PFSK-1 (cell line): ENCODE data around the gene MIPEP.

Experiments used
- POLR2AphosphoS5 ChIP-seq: IDR thresholded peaks from 2 replicates; pipeline ENCODE4 v1.6.1; 2012; ENCODE audit warnings: low read depth, mild to moderate bottlenecking, control low read depth, low read length, moderate library complexity
- REST ChIP-seq, 2 experiments: IDR thresholded peaks; 2 replicates each; pipeline versions ENCODE4 v1.6.1 to v1.8.0; 2011 to 2012; ENCODE audit warnings: low read depth in 2 of 2, low read length in 2 of 2, control low read depth in 1 of 2, inconsistent platforms in 1 of 2, mild to moderate bottlenecking in 1 of 2, moderate library complexity in 1 of 2; ENCODE audit not compliant: insufficient read depth in 1 of 2
- SIN3A ChIP-seq: IDR thresholded peaks from 2 replicates; pipeline ENCODE4 v1.6.1; 2012; ENCODE audit warnings: mild to moderate bottlenecking, low read length, moderate library complexity, borderline replicate concordance; ENCODE audit not compliant: insufficient read depth
- TAF1 ChIP-seq: IDR thresholded peaks from 2 replicates; pipeline ENCODE4 v1.6.1; 2012; ENCODE audit warnings: low read length, control low read depth, borderline replicate concordance; ENCODE audit not compliant: insufficient read depth

- no peak for TF ChIP-seq TAF1
- no peak for TF ChIP-seq POLR2AphosphoS5
- no peak for TF ChIP-seq SIN3A
- no peak for TF ChIP-seq REST (IDR thresholded peaks at IDR 0.05; ENCODE audit: insufficient read depth in 1 of 2, low read depth in 2 of 2, low read length in 2 of 2)
Observed at GRCh38 chr13:23722726-23723453, 166.3 kb downstream of the MIPEP start.
